Measurements from ENCODE around the gene UBA3.

- TF ChIP-seq, protein P1, sequence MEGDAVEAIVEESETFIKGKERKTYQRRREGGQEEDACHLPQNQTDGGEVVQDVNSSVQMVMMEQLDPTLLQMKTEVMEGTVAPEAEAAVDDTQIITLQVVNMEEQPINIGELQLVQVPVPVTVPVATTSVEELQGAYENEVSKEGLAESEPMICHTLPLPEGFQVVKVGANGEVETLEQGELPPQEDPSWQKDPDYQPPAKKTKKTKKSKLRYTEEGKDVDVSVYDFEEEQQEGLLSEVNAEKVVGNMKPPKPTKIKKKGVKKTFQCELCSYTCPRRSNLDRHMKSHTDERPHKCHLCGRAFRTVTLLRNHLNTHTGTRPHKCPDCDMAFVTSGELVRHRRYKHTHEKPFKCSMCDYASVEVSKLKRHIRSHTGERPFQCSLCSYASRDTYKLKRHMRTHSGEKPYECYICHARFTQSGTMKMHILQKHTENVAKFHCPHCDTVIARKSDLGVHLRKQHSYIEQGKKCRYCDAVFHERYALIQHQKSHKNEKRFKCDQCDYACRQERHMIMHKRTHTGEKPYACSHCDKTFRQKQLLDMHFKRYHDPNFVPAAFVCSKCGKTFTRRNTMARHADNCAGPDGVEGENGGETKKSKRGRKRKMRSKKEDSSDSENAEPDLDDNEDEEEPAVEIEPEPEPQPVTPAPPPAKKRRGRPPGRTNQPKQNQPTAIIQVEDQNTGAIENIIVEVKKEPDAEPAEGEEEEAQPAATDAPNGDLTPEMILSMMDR (IDR thresholded peaks at IDR 0.05; ENCODE audit: insufficient read depth, low read length), result no peak
- TF ChIP-seq REST (IDR thresholded peaks at IDR 0.05; ENCODE audit: insufficient replicate concordance, low read depth) (no peak), POLR2AphosphoS5 (IDR thresholded peaks at IDR 0.05; ENCODE audit: low read depth) (no peak)
These were observed 48.3 kb upstream of the UBA3 start for GRCh38 chr3:69128509-69128908.
